Stimulated activated CD8-positive, alpha-beta memory T cell treated with anti-CD3 and anti-CD28 coated beads, Interleukin-7, amount 100 ng/mL, for 4 hours (primary cell): ENCODE measurements around the gene ITPR1.
"Not testable (repeated sequence)": the region's sequence is repeated elsewhere in the genome, so short reads cannot be mapped to it uniquely, and the experiment has no call there.

ENCODE experiments used
- DNase-seq, 2 donors: peaks; one replicate each; pipeline ENCODE4 v3.0.0-alpha.2; 2020; ENCODE audit warnings: low read depth in 2 of 2

Gene ITPR1

GRCh38 chr3:4596612-4597011 is 103.5 kb downstream of the ITPR1 start:
- no peak for DNase-seq

GRCh38 chr3:4597208-4597985 is 104.2 kb downstream of the ITPR1 start:
- DNase-seq = no peak

- not testable (repeated sequence) for DNase-seq
These were observed 105.1 kb downstream of the ITPR1 start for GRCh38 chr3:4598232-4598631.

- no peak for DNase-seq
These were observed 106.5 kb downstream of the ITPR1 start for GRCh38 chr3:4599612-4600011.

GRCh38 chr3:4600493-4600892 is 107.3 kb downstream of the ITPR1 start:
- DNase-seq = no peak

- DNase-seq = no peak
These were observed 108.7 kb downstream of the ITPR1 start for GRCh38 chr3:4601892-4602291.

- DNase-seq = no peak
These were observed 111.5 kb downstream of the ITPR1 start for GRCh38 chr3:4604693-4605092.

GRCh38 chr3:4606911-4607310 is 113.8 kb downstream of the ITPR1 start:
- no peak for DNase-seq

GRCh38 chr3:4613366-4613765 is 120.2 kb downstream of the ITPR1 start:
- no peak for DNase-seq

GRCh38 chr3:4614070-4614469 is 120.9 kb downstream of the ITPR1 start:
- no peak for DNase-seq

- DNase-seq = no peak
These were observed 121.8 kb downstream of the ITPR1 start for GRCh38 chr3:4614927-4615326.

- no peak for DNase-seq
These were observed 122.6 kb downstream of the ITPR1 start for GRCh38 chr3:4615750-4616149.

- DNase-seq = no peak
These were observed 130.4 kb downstream of the ITPR1 start for GRCh38 chr3:4623421-4623999.

- no peak for DNase-seq
These were observed 134.7 kb downstream of the ITPR1 start for GRCh38 chr3:4627651-4628375.

- no peak for DNase-seq
These were observed 136.2 kb downstream of the ITPR1 start for GRCh38 chr3:4629095-4630007.

GRCh38 chr3:4633078-4634004 is 140.2 kb downstream of the ITPR1 start:
- DNase-seq = no peak

- no peak for DNase-seq
These were observed 141.7 kb downstream of the ITPR1 start for GRCh38 chr3:4634894-4635293.

- DNase-seq = no peak
These were observed 144.1 kb downstream of the ITPR1 start for GRCh38 chr3:4637265-4637664.

- DNase-seq = no peak
These were observed 148.9 kb downstream of the ITPR1 start for GRCh38 chr3:4641863-4642563.

GRCh38 chr3:4642611-4643010 is 149.5 kb downstream of the ITPR1 start:
- DNase-seq = no peak
